NT2/D1 (cell line): ENCODE measurements around the gene SLCO4A1.

Source experiments
- DNase-seq: peaks from one replicate; pipeline ENCODE4 v3.0.0-alpha.2; 2011; ENCODE audit warnings: low read depth, low spot score
- H3K27me3 ChIP-seq: 2 replicates; pipeline ENCODE4 v1.6.0; 2011; ENCODE audit warnings: mild to moderate bottlenecking; ENCODE audit not compliant: insufficient read length, insufficient read depth
- H3K36me3 ChIP-seq: 2 replicates; pipeline ENCODE4 v1.6.1; 2011; ENCODE audit warnings: mild to moderate bottlenecking, low read length, mixed read lengths; ENCODE audit not compliant: insufficient read depth, insufficient read length
- H3K4me1 ChIP-seq: 2 replicates; pipeline ENCODE4 v1.5.1; 2011; ENCODE audit not compliant: insufficient read depth, insufficient read length
- H3K4me3 ChIP-seq: 2 replicates; pipeline ENCODE4 v1.5.1; 2011; ENCODE audit warnings: low read depth; ENCODE audit not compliant: insufficient read length
- H3K9ac ChIP-seq: 2 replicates; pipeline ENCODE4 v1.6.0; 2011; ENCODE audit warnings: low read depth; ENCODE audit not compliant: insufficient read length
- H3K9me3 ChIP-seq: 2 replicates; pipeline ENCODE4 v1.5.1; 2011; ENCODE audit warnings: mild to moderate bottlenecking, low read length; ENCODE audit not compliant: insufficient read depth
- SUZ12 ChIP-seq: IDR thresholded peaks from 2 replicates; pipeline ENCODE4 v1.6.1; 2011; ENCODE audit not compliant: insufficient read length, insufficient read depth; ENCODE audit errors: extremely low read depth
- YY1 ChIP-seq: IDR thresholded peaks from 2 replicates; pipeline ENCODE4 v1.6.1; 2011; ENCODE audit not compliant: insufficient read length, insufficient read depth
- ZNF274 ChIP-seq: IDR thresholded peaks from 2 replicates; pipeline ENCODE4 v1.6.1; 2011; ENCODE audit warnings: mild to moderate bottlenecking, low read depth, low read length

Gene SLCO4A1

DNA sequence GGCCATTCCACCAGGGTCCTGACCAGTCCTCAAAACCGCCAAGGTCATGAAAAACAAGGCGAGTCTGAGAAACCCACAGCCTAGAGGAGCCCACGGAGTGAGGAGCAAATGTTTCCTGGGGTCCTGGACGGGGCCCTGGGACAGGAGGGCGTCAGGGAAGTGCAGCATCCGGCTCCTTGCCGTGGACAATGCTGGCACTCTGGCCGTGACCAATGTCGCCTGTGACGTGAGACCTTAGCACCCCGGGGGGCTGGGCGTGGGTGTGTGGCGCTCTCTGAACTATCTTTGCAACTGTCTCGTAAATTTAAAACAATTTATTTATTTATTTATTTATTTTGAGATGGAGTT is 34.1 kb upstream of the SLCO4A1 start:
- no peak for TF ChIP-seq YY1
- TF ChIP-seq SUZ12, result no peak
- TF ChIP-seq ZNF274, result no peak

DNA sequence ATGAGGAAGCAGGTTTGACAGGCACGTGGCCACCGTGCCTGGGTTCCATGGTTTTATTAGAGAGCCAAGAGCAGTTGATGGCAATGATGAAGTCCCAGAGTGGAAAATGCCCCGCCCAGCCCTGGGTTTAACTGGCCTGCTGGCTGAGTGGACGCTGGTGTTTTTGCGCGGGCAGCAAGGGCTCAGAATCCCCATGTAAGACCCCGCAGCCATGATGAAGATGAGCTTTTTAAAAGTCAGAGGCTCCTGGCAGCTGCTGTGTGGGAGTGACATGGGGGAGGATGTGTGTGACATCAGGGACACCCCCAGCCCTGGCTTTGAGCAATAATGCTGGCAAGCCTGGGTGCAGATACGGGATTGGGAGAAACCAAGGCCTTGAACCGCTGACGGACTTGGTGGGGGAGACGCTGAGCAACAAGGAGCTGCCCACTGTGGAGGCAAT is 33.0 kb upstream of the SLCO4A1 start:
- TF ChIP-seq ZNF274, result no peak
- TF ChIP-seq YY1, result no peak
- no peak for TF ChIP-seq SUZ12
- Histone ChIP-seq H3K4me1 (peaks cover 19% of the 10 kb centered on the region), H3K4me3 (no peak overlapping the region), H3K9ac (no peak overlapping the region), H3K27me3 (peaks cover 3% of the 10 kb centered on the region), H3K36me3 (no peaks in the 10 kb centered on the region), H3K9me3 (peaks cover 12% of the 10 kb centered on the region; the same call in 1 of the 2 replicates)
- DNase-seq, result no peak

More for the DNA sequence above, 34.1 kb upstream of the SLCO4A1 start:
- Histone ChIP-seq H3K4me1 (peaks cover 19% of the 10 kb centered on the region), H3K9me3 (peaks cover 12% of the 10 kb centered on the region; the same call in 1 of the 2 replicates), H3K4me3 (no peak overlapping the region), H3K9ac (no peak overlapping the region), H3K36me3 (no peaks in the 10 kb centered on the region), H3K27me3 (peaks cover 3% of the 10 kb centered on the region)
- DNase-seq, result no peak

DNA sequence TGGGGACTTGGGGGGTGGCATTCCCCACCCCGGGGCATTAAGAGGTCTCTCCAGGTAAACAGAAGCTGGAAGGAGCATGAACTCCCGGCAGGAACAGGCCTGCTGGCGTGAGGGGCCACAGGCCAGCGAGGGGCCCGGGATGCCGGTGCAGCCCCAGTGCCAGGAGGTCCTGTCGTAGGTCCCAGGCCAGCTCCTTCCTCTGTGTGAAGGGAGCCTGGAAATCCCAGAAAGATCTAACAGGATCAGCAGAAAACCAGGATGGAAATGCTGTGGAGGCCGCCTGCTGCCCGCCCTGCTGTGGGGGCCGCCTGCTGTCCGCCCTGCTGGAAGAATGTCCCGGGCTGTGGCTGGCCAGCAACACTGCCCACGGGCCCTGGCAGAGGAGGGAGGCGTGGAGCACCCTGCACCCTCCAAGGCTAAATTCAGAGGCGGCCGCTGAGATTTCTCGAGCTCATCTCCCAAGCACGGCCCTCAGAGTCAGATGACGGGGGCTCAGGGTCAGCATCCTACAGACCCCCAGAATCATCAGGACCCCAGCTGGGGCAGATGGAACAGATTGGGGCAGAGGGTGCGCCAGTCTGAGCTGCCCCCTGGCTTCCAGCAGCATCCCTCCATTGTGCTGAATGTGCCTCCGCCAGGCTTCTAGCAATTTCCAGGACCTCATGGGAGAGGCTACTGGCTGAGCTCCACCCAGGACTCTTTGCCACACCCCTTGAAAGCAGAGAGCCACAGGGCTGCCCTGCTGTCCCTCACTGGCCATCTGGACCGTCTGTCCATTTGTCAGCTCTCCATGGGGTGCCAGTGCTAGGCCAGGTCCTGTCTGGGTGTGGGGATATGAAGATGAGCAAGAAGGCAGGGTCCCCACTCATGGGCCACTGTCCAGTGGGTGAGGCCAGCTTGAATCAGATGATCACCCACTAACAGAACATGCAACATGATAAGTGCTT is 32.2 kb upstream of the SLCO4A1 start:
- peaks cover 19% of the 10 kb centered on the region for H3K4me1 ChIP-seq
- no peak overlapping the region for H3K4me3 ChIP-seq
- peaks cover 12% of the 10 kb centered on the region; the same call in 1 of the 2 replicates for H3K9me3 ChIP-seq
- peaks cover 3% of the 10 kb centered on the region for H3K27me3 ChIP-seq
- TF ChIP-seq ZNF274 (no peak), YY1 (no peak), SUZ12 (no peak)
- no peak for DNase-seq
- H3K36me3 ChIP-seq, result no peaks in the 10 kb centered on the region
- no peak overlapping the region for H3K9ac ChIP-seq

DNA sequence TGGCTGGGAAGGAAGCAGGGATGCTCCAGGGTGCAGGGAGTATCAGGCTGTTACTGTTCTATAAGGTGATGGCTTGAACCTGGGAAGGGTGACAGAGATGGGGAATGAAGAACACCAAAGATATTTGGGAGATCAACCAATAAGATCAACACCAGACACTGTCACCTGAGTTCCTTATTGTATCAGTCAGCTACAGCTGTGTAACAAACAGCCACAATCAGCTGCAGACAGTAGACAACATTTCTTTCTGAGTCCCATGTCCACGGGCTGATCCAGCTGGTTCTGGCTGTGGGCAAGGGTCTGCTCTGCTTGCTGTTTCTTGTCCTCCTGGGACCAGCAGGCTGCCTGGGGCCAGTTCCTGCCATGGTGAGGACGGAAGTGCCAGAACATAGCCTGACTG is 31.3 kb upstream of the SLCO4A1 start:
- no peak for DNase-seq
- peaks cover 12% of the 10 kb centered on the region for H3K4me1 ChIP-seq
- TF ChIP-seq SUZ12 (no peak), ZNF274 (no peak), YY1 (no peak)
- no peak overlapping the region for H3K4me3 ChIP-seq
- no peak overlapping the region for H3K9ac ChIP-seq
- H3K9me3 ChIP-seq, result peaks cover 12% of the 10 kb centered on the region; the same call in 1 of the 2 replicates
- H3K36me3 ChIP-seq, result no peaks in the 10 kb centered on the region
- peaks cover 8% of the 10 kb centered on the region for H3K27me3 ChIP-seq

DNA sequence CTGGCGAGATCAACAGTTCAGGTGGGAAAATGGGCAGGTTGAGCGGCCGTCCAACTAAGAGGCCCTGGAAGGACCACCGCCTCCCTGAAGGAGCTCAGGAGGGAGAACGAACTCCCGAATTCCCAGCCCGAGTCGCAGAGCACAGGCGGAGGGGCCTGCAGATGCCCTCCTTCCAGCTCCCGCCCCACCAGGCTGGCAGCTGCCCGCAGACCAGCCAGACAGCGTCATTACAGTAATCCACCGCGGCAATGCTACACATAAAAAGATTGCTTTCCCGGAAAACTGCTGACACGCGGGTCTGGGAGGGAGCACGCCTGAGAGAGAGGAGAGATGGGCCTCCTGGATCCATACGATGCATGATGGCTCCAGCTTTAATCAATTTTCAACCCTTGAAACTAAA is 30.5 kb upstream of the SLCO4A1 start:
- Histone ChIP-seq H3K9me3 (peaks cover 12% of the 10 kb centered on the region; the same call in 1 of the 2 replicates), H3K9ac (no peak overlapping the region), H3K36me3 (no peaks in the 10 kb centered on the region), H3K27me3 (peaks cover 8% of the 10 kb centered on the region), H3K4me1 (peaks cover 8% of the 10 kb centered on the region), H3K4me3 (no peak overlapping the region)
- no peak for DNase-seq
- no peak for TF ChIP-seq YY1
- no peak for TF ChIP-seq ZNF274
- TF ChIP-seq SUZ12, result no peak

DNA sequence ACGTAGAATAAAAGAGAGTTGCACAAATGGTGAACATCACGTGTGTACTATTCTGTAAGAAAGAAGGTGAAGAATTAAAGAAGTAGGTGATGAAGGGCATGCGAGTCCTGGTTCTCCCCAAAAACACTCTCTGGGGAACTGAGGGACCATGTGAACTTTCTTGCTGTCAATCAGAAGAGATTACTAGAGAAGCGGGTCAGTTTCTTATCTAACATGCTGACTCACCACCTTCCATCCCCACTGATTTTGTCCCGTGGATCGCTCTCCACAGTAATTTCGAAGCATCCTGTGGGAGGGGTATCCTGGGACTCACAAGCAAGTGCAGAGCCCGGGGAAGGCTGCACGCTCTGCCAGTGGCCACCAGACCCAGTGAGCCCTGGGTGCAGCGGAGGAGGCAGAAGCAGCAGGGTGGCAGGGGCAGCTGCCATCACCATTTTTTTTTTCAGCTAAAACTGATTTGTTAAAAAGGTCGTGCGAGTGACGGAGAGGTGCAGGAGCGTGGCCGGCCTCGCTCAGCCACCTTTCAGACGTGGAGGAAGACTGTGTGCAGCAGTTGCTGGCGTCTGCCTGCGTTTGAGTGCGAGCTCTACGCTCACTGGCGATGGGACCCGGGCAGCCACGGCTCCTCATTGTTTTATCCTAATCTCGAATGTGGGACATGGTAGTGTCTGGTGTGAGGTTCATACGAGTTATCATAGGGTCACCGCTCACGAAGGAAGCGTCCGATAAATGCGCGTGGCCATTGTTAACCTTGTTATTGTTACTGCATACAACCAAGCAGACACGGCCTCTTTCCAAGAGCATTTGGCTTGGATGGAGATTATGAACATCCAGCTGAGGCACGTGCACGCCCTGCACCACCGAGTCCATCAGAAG is 28.0 kb upstream of the SLCO4A1 start:
- H3K4me3 ChIP-seq, result no peak overlapping the region
- DNase-seq, result no peak
- peaks cover 5% of the 10 kb centered on the region for H3K27me3 ChIP-seq
- no peak overlapping the region for H3K9ac ChIP-seq
- no peak for TF ChIP-seq SUZ12
- TF ChIP-seq ZNF274, result no peak
- TF ChIP-seq YY1, result no peak
- H3K36me3 ChIP-seq, result no peaks in the 10 kb centered on the region
- H3K9me3 ChIP-seq, result peaks cover 12% of the 10 kb centered on the region; the same call in 1 of the 2 replicates
- H3K4me1 ChIP-seq, result peaks cover 14% of the 10 kb centered on the region
